CD14-positive monocyte (primary cell): Measurements from ENCODE around the gene KNSTRN. TPM values are rescaled to one million over a fixed set of nuclear protein-coding genes. Genes with fewer than 3 reads are reported as not detected.
A peak's percentile ranks its signal among the peaks of the same experiment; 100 is the strongest.

ENCODE experiments used
- DNase-seq, 3 donors: peaks; one replicate each; pipeline ENCODE4 v3.0.0-alpha.2; 2011 to 2022
- H2AFZ ChIP-seq: 2 replicates; pipeline ENCODE4 v1.6.0; 2012; ENCODE audit warnings: mild to moderate bottlenecking, low read depth, low read length, inconsistent platforms; ENCODE audit not compliant: insufficient read depth, poor library complexity, severe bottlenecking
- H3K27ac ChIP-seq, 2 donors: 1 replicate in 1 of 2; 2 replicates in 1 of 2; pipeline ENCODE4 v1.5.1; 2012 to 2013; ENCODE audit warnings: low read length in 2 of 2, control low read depth in 1 of 2, inconsistent platforms in 1 of 2, low read depth in 1 of 2, mild to moderate bottlenecking in 1 of 2
- H3K27me3 ChIP-seq, 2 donors: one replicate each; pipeline versions ENCODE4 v1.6.0 to v1.6.1; 2011 to 2013; ENCODE audit warnings: low read length in 2 of 2; ENCODE audit not compliant: control insufficient read depth in 2 of 2, insufficient read depth in 2 of 2
- H3K36me3 ChIP-seq, 2 donors: replicated peaks in 1 of 2; 1 replicate in 1 of 2; 2 replicates in 1 of 2; pipeline versions ENCODE4 v1.5.1 to v1.6.1; 2012 to 2013; ENCODE audit warnings: low read length in 2 of 2, control low read depth in 1 of 2, inconsistent platforms in 1 of 2, mild to moderate bottlenecking in 1 of 2; ENCODE audit not compliant: insufficient read depth in 2 of 2, control insufficient read depth in 1 of 2
- H3K4me1 ChIP-seq, 2 donors: 1 replicate in 1 of 2; 2 replicates in 1 of 2; pipeline versions ENCODE4 v1.5.1 to v1.6.1; 2012 to 2013; ENCODE audit warnings: low read length in 2 of 2, control low read depth in 1 of 2, inconsistent platforms in 1 of 2, mild to moderate bottlenecking in 1 of 2, moderate library complexity in 1 of 2; ENCODE audit not compliant: insufficient read depth in 2 of 2, control insufficient read depth in 1 of 2
- H3K4me2 ChIP-seq: replicated peaks from 2 replicates; pipeline ENCODE3; 2012; ENCODE audit warnings: low read length, moderate library complexity, mild to moderate bottlenecking; ENCODE audit not compliant: poor library complexity, severe bottlenecking; ENCODE audit errors: extremely low read depth
- H3K4me3 ChIP-seq, 3 experiments: fragments of 200-600 bp in 1 of 3; sonication (generic) in 1 of 3; replicated peaks in 1 of 3; 1 replicate in 2 of 3; 2 replicates in 1 of 3; pipeline ENCODE4 v1.5.1; 2011 to 2013; ENCODE audit warnings: low read length in 3 of 3, mild to moderate bottlenecking in 3 of 3, control low read depth in 2 of 3, low read depth in 2 of 3, inconsistent platforms in 1 of 3, moderate library complexity in 1 of 3
- H3K79me2 ChIP-seq: 2 replicates; pipeline ENCODE4 v1.6.0; 2012; ENCODE audit warnings: mild to moderate bottlenecking, control low read depth, inconsistent platforms, low read length, moderate library complexity; ENCODE audit not compliant: insufficient read depth
- H3K9ac ChIP-seq: 2 replicates; pipeline ENCODE4 v1.6.0; 2017; ENCODE audit warnings: low read length, mild to moderate bottlenecking; ENCODE audit not compliant: insufficient read depth, poor library complexity, severe bottlenecking
- H3K9me3 ChIP-seq, 2 donors: replicated peaks in 1 of 2; 1 replicate in 1 of 2; 2 replicates in 1 of 2; pipeline versions ENCODE4 v1.5.1 to v1.6.1; 2012 to 2013; ENCODE audit warnings: low read length in 2 of 2, control low read depth in 1 of 2; ENCODE audit not compliant: control insufficient read depth in 1 of 2, insufficient read depth in 1 of 2
- H4K20me1 ChIP-seq: 2 replicates; pipeline ENCODE4 v1.6.0; 2012; ENCODE audit warnings: mild to moderate bottlenecking, low read length, control low read depth, moderate library complexity; ENCODE audit not compliant: insufficient read depth
- H3K27ac Mint-ChIP-seq, 7 donors: one replicate each; pipeline ENCODE4 v1.8.0; 2020; ENCODE audit warnings: mild to moderate bottlenecking in 7 of 7, mixed read lengths in 7 of 7, moderate library complexity in 6 of 7, inconsistent platforms in 2 of 7
- H3K27me3 Mint-ChIP-seq, 3 donors: one replicate each; pipeline ENCODE4 v1.8.0; 2021 to 2022; ENCODE audit warnings: low read depth in 3 of 3, mild to moderate bottlenecking in 3 of 3, mixed read lengths in 3 of 3, moderate library complexity in 3 of 3, inconsistent platforms in 1 of 3
- H3K36me3 Mint-ChIP-seq, 2 donors: one replicate each; pipeline ENCODE4 v1.8.0; 2020; ENCODE audit warnings: mixed read lengths in 2 of 2, inconsistent platforms in 1 of 2, mild to moderate bottlenecking in 1 of 2
- H3K4me1 Mint-ChIP-seq: one replicate; pipeline ENCODE4 v1.8.0; 2020; ENCODE audit warnings: mild to moderate bottlenecking, mixed read lengths
- H3K4me3 Mint-ChIP-seq, 2 donors: one replicate each; pipeline ENCODE4 v1.8.0; 2020; ENCODE audit warnings: mild to moderate bottlenecking in 2 of 2, mixed read lengths in 2 of 2, moderate library complexity in 1 of 2
- H3K9me3 Mint-ChIP-seq, 7 donors: one replicate each; pipeline ENCODE4 v1.8.0; 2020 to 2022; ENCODE audit warnings: mixed read lengths in 7 of 7, mild to moderate bottlenecking in 6 of 7, moderate library complexity in 6 of 7, inconsistent platforms in 2 of 7
- CTCF ChIP-seq: fragments of 200-600 bp; IDR thresholded peaks from one replicate; pipeline ENCODE4 v1.8.0; 2022; ENCODE audit warnings: antibody characterized with exemption, mild to moderate bottlenecking
- WGBS: methylation state at CpG from one replicate; pipeline ENCODE4 v1.1.5; 2013; ENCODE audit warnings: missing lambda C conversion rate; ENCODE audit not compliant: insufficient coverage; 5-methylcytosine and 5-hydroxymethylcytosine counted together
- intact Hi-C, 2 donors: fragments of 100-400 bp; cut with micrococcal nuclease; formaldehyde crosslinking; loops; one replicate each; pipeline versions ENCODE4 v1.15.0 to v1.15.1; 2023
- polyA plus RNA-seq, 3 donors: library from polyadenylated mRNA; depleted of rRNA in 1 of 3; unstranded in 2 of 3; stranded (reverse) in 1 of 3; fragments of 300-500 nt in 2 of 3; fragments of >200 nt in 1 of 3; fragmentation: Illumina TruSeq in 2 of 3; gene quantifications; 1 replicate in 2 of 3; 2 replicates in 1 of 3; pipeline ENCODE4 v1.2.3, GENCODE V29; 2012 to 2021

The KNSTRN gene
- polyA plus RNA-seq, 3 donors: 5.4 to 10.0 (median 7.9) TPM

- TF ChIP-seq CTCF: no peak
- H3K79me2 ChIP-seq: no peaks in the 10 kb centered on the region
- no peak overlapping the region for H2AFZ ChIP-seq
- Mint-ChIP-seq H3K27ac (peak overlapping the region in 2 of 7 donors; percentile 38 to 64), H3K4me1 (peaks cover 11% of the 10 kb centered on the region), H3K9me3 (no peaks in the 10 kb centered on the region), H3K36me3 (peaks cover 0 to 2% of the 10 kb centered on the region in 2 donors), H3K4me3 (no peak overlapping the region), H3K27me3 (peaks cover 9 to 15% (median 15%) of the 10 kb centered on the region in 3 donors)
- 100% methylated on average over 4 of the region's 5 CpGs for WGBS
- H3K36me3 ChIP-seq: no peaks in the 10 kb centered on the region
- H3K27ac ChIP-seq: no peak overlapping the region
- H3K4me2 ChIP-seq: no peak overlapping the region
- peaks cover 11 to 13% of the 10 kb centered on the region in 2 donors for H3K4me1 ChIP-seq
- H3K4me3 ChIP-seq: no peak overlapping the region
- peaks cover 0 to 2% of the 10 kb centered on the region in 2 donors for H3K27me3 ChIP-seq
- intact Hi-C loops: no loop called here
- peaks cover 4% of the 10 kb centered on the region for H4K20me1 ChIP-seq
- H3K9me3 ChIP-seq: no peaks in the 10 kb centered on the region
- H3K9ac ChIP-seq: no peak overlapping the region
- DNase-seq: no peak
Measured at GRCh38 chr15:40353697-40354096, 28.8 kb upstream of the KNSTRN start.

- 54% methylated on average over 5 of the region's 9 CpGs for WGBS
- Histone ChIP-seq H2AFZ (no peak overlapping the region), H3K27ac (no peak overlapping the region), H3K36me3 (no peaks in the 10 kb centered on the region), H3K27me3 (peaks cover 0 to 10% of the 10 kb centered on the region in 2 donors), H4K20me1 (peaks cover 11% of the 10 kb centered on the region), H3K4me2 (no peak overlapping the region), H3K9me3 (no peaks in the 10 kb centered on the region), H3K79me2 (no peaks in the 10 kb centered on the region), H3K9ac (no peak overlapping the region), H3K4me1 (peaks cover 14 to 19% of the 10 kb centered on the region in 2 donors), H3K4me3 (no peak overlapping the region)
- intact Hi-C loops: no loop called here
- no peak overlapping the region for H3K4me3 Mint-ChIP-seq
- peaks cover 8 to 19% (median 16%) of the 10 kb centered on the region in 3 donors for H3K27me3 Mint-ChIP-seq
- no peak for TF ChIP-seq CTCF
- peaks cover 0 to 2% of the 10 kb centered on the region in 2 donors for H3K36me3 Mint-ChIP-seq
- H3K27ac Mint-ChIP-seq: no peak overlapping the region
- H3K4me1 Mint-ChIP-seq: peaks cover 15% of the 10 kb centered on the region
- no peaks in the 10 kb centered on the region for H3K9me3 Mint-ChIP-seq
- DNase-seq: no peak
Measured at GRCh38 chr15:40354408-40355171, 27.9 kb upstream of the KNSTRN start.
